ENCODE results near the gene LRP1B. TPM values are rescaled to one million over a fixed set of nuclear protein-coding genes. Genes with fewer than 3 reads are reported as not detected.
"Not testable (repeated sequence)": the region's sequence is repeated elsewhere in the genome, so short reads cannot be mapped to it uniquely, and the experiment has no call there.

LRP1B gene
- total RNA-seq, 1 experiment from 2014 or later: 0.17 TPM

GRCh38 chr2:140465301-140465700, 1665.5 kb downstream of the LRP1B start:
- no peak for DNase-seq
- no peaks in the 10 kb centered on the region for H3K36me3 ChIP-seq (replicated peaks; ENCODE audit: control insufficient read depth, insufficient read depth, low read length)
- H3K27me3 ChIP-seq (ENCODE audit: control insufficient read depth, insufficient read depth, low read length): no peaks in the 10 kb centered on the region
- H3K4me3 ChIP-seq (ENCODE audit: insufficient read depth, low read depth, low read length): no peak overlapping the region

GRCh38 chr2:140462990-140463389, 1667.8 kb downstream of the LRP1B start:
- Histone ChIP-seq H3K36me3 (replicated peaks; ENCODE audit: control insufficient read depth, insufficient read depth, low read length) (no peaks in the 10 kb centered on the region), H3K4me3 (ENCODE audit: insufficient read depth, low read depth, low read length) (no peak overlapping the region), H3K27me3 (ENCODE audit: control insufficient read depth, insufficient read depth, low read length) (no peaks in the 10 kb centered on the region)
- DNase-seq: no peak

- Histone ChIP-seq H3K36me3 (replicated peaks; ENCODE audit: control insufficient read depth, insufficient read depth, low read length) (no peaks in the 10 kb centered on the region), H3K4me3 (ENCODE audit: insufficient read depth, low read depth, low read length) (no peak overlapping the region), H3K27me3 (ENCODE audit: control insufficient read depth, insufficient read depth, low read length) (no peaks in the 10 kb centered on the region)
- DNase-seq: no peak
These were observed 1673.3 kb downstream of the LRP1B start for GRCh38 chr2:140457483-140457882.

GRCh38 chr2:140455315-140455714, 1675.5 kb downstream of the LRP1B start:
- no peaks in the 10 kb centered on the region for H3K27me3 ChIP-seq (ENCODE audit: control insufficient read depth, insufficient read depth, low read length)
- no peak for DNase-seq
- no peaks in the 10 kb centered on the region for H3K36me3 ChIP-seq (replicated peaks; ENCODE audit: control insufficient read depth, insufficient read depth, low read length)
- H3K4me3 ChIP-seq (ENCODE audit: insufficient read depth, low read depth, low read length): no peak overlapping the region

GRCh38 chr2:140454717-140455116, 1676.1 kb downstream of the LRP1B start:
- Histone ChIP-seq H3K36me3 (replicated peaks; ENCODE audit: control insufficient read depth, insufficient read depth, low read length) (no peaks in the 10 kb centered on the region), H3K4me3 (ENCODE audit: insufficient read depth, low read depth, low read length) (no peak overlapping the region), H3K27me3 (ENCODE audit: control insufficient read depth, insufficient read depth, low read length) (no peaks in the 10 kb centered on the region)
- no peak for DNase-seq

- Histone ChIP-seq H3K4me3 (ENCODE audit: insufficient read depth, low read depth, low read length) (no peak overlapping the region), H3K36me3 (replicated peaks; ENCODE audit: control insufficient read depth, insufficient read depth, low read length) (no peaks in the 10 kb centered on the region), H3K27me3 (ENCODE audit: control insufficient read depth, insufficient read depth, low read length) (no peaks in the 10 kb centered on the region)
- DNase-seq: no peak
These were observed 1679.5 kb downstream of the LRP1B start for GRCh38 chr2:140451324-140451723.

GRCh38 chr2:140442319-140442718, 1688.5 kb downstream of the LRP1B start:
- Histone ChIP-seq H3K27me3 (ENCODE audit: control insufficient read depth, insufficient read depth, low read length) (no peaks in the 10 kb centered on the region), H3K36me3 (replicated peaks; ENCODE audit: control insufficient read depth, insufficient read depth, low read length) (no peaks in the 10 kb centered on the region), H3K4me3 (ENCODE audit: insufficient read depth, low read depth, low read length) (no peak overlapping the region)
- no peak for DNase-seq

- Histone ChIP-seq H3K4me3 (ENCODE audit: insufficient read depth, low read depth, low read length) (no peak overlapping the region), H3K36me3 (replicated peaks; ENCODE audit: control insufficient read depth, insufficient read depth, low read length) (no peaks in the 10 kb centered on the region), H3K27me3 (ENCODE audit: control insufficient read depth, insufficient read depth, low read length) (no peaks in the 10 kb centered on the region)
- no peak for DNase-seq
These were observed 1690.0 kb downstream of the LRP1B start for GRCh38 chr2:140440815-140441214.

GRCh38 chr2:140436936-140437335, 1693.9 kb downstream of the LRP1B start:
- no peak overlapping the region for H3K4me3 ChIP-seq (ENCODE audit: insufficient read depth, low read depth, low read length)
- H3K36me3 ChIP-seq (replicated peaks; ENCODE audit: control insufficient read depth, insufficient read depth, low read length): no peaks in the 10 kb centered on the region
- no peak for DNase-seq
- H3K27me3 ChIP-seq (ENCODE audit: control insufficient read depth, insufficient read depth, low read length): no peaks in the 10 kb centered on the region

- H3K27me3 ChIP-seq (ENCODE audit: control insufficient read depth, insufficient read depth, low read length); H3K4me3 ChIP-seq (ENCODE audit: insufficient read depth, low read depth, low read length); DNase-seq; H3K36me3 ChIP-seq (replicated peaks; ENCODE audit: control insufficient read depth, insufficient read depth, low read length): not testable (repeated sequence)
These were observed 1703.8 kb downstream of the LRP1B start for GRCh38 chr2:140427033-140427432.

- Histone ChIP-seq H3K36me3 (replicated peaks; ENCODE audit: control insufficient read depth, insufficient read depth, low read length) (no peaks in the 10 kb centered on the region), H3K4me3 (ENCODE audit: insufficient read depth, low read depth, low read length) (no peak overlapping the region), H3K27me3 (ENCODE audit: control insufficient read depth, insufficient read depth, low read length) (no peaks in the 10 kb centered on the region)
- DNase-seq: no peak
These were observed 1706.3 kb downstream of the LRP1B start for GRCh38 chr2:140424471-140424870.

- DNase-seq: no peak
- H3K27me3 ChIP-seq (ENCODE audit: control insufficient read depth, insufficient read depth, low read length): no peaks in the 10 kb centered on the region
- H3K4me3 ChIP-seq (ENCODE audit: insufficient read depth, low read depth, low read length): no peak overlapping the region
- H3K36me3 ChIP-seq (replicated peaks; ENCODE audit: control insufficient read depth, insufficient read depth, low read length): no peaks in the 10 kb centered on the region
These were observed 1708.1 kb downstream of the LRP1B start for GRCh38 chr2:140422759-140423158.

GRCh38 chr2:140417504-140417903, 1713.3 kb downstream of the LRP1B start:
- Histone ChIP-seq H3K36me3 (replicated peaks; ENCODE audit: control insufficient read depth, insufficient read depth, low read length) (no peaks in the 10 kb centered on the region), H3K27me3 (ENCODE audit: control insufficient read depth, insufficient read depth, low read length) (no peaks in the 10 kb centered on the region), H3K4me3 (ENCODE audit: insufficient read depth, low read depth, low read length) (no peak overlapping the region)
- DNase-seq: no peak

GRCh38 chr2:140416577-140416976, 1714.2 kb downstream of the LRP1B start:
- no peak for DNase-seq
- no peaks in the 10 kb centered on the region for H3K27me3 ChIP-seq (ENCODE audit: control insufficient read depth, insufficient read depth, low read length)
- no peaks in the 10 kb centered on the region for H3K36me3 ChIP-seq (replicated peaks; ENCODE audit: control insufficient read depth, insufficient read depth, low read length)
- H3K4me3 ChIP-seq (ENCODE audit: insufficient read depth, low read depth, low read length): no peak overlapping the region

- not testable (repeated sequence) for DNase-seq; H3K27me3 ChIP-seq (ENCODE audit: control insufficient read depth, insufficient read depth, low read length); H3K4me3 ChIP-seq (ENCODE audit: insufficient read depth, low read depth, low read length); H3K36me3 ChIP-seq (replicated peaks; ENCODE audit: control insufficient read depth, insufficient read depth, low read length)
These were observed 1715.8 kb downstream of the LRP1B start for GRCh38 chr2:140415035-140415434.

- DNase-seq: no peak
- Histone ChIP-seq H3K4me3 (ENCODE audit: insufficient read depth, low read depth, low read length) (no peak overlapping the region), H3K27me3 (ENCODE audit: control insufficient read depth, insufficient read depth, low read length) (no peaks in the 10 kb centered on the region), H3K36me3 (replicated peaks; ENCODE audit: control insufficient read depth, insufficient read depth, low read length) (no peaks in the 10 kb centered on the region)
These were observed 1720.1 kb downstream of the LRP1B start for GRCh38 chr2:140410695-140411094.

Data from H7 (cell line).